ENCODE data around the gene XPO6. TPM values are rescaled to one million over a fixed set of nuclear protein-coding genes. Genes with fewer than 3 reads are reported as not detected.

Gene XPO6
- total RNA-seq, 1 experiment from 2014 or later = 124 TPM

GRCh38 chr16:28192806-28193529 lies 18.8 kb downstream of the XPO6 start:
- no peak overlapping the region for H3T11ph ChIP-seq (ENCODE audit: low read length)
- Mint-ChIP-seq H3K36me3 (ENCODE audit: insufficient read depth in 1 of 3, low read depth in 3 of 3) (peaks cover 3 to 23% (median 18%) of the 10 kb centered on the region in 3 experiments; a peak in 6 of 7 replicates), H3K4me1 (peaks cover 42 to 47% of the 10 kb centered on the region in 2 experiments), H3K4me3 (no peak overlapping the region), H3K27ac (peak overlapping the region; percentile 40 to 75 (median 72); a peak in 3 of 7 replicates), H3K27me3 (ENCODE audit: low read depth) (no peaks in the 10 kb centered on the region), H3K9me3 (no peaks in the 10 kb centered on the region)
- no peak overlapping the region for H3K4ac ChIP-seq (ENCODE audit: low read depth, low read length)
- no peak overlapping the region for H2BK12ac ChIP-seq (ENCODE audit: insufficient read length, low read depth, low read length)
- peaks cover 10% of the 10 kb centered on the region for H3K4me1 ChIP-seq (ENCODE audit: insufficient read depth, low read length)
- no peak for DNase-seq
- H2BK15ac ChIP-seq (ENCODE audit: low read depth, low read length) = no peak overlapping the region
- H4K20me1 ChIP-seq (ENCODE audit: control insufficient read depth, insufficient read depth, insufficient read length) = no peaks in the 10 kb centered on the region
- H3K79me1 ChIP-seq (ENCODE audit: insufficient read depth, low read depth, low read length, poor library complexity, severe bottlenecking) = peaks cover 5% of the 10 kb centered on the region
- WGBS (ENCODE audit: extremely low coverage, insufficient read length, low lambda C conversion rate) = no CpG with 5 or more reads among the region's 10 CpGs
- no peak overlapping the region for H3K4me2 ChIP-seq (ENCODE audit: insufficient read depth, insufficient read length, low read length)
- no peak overlapping the region for H2BK20ac ChIP-seq (ENCODE audit: low read depth, low read length, poor library complexity, severe bottlenecking)
- H3K18ac ChIP-seq (ENCODE audit: insufficient read length, low read depth, low read length) = no peak overlapping the region
- no peak overlapping the region for H2AK5ac ChIP-seq (ENCODE audit: insufficient read length, low read length)
- no peak overlapping the region for H2BK120ac ChIP-seq (ENCODE audit: low read depth, low read length, poor library complexity, severe bottlenecking)
- no peak overlapping the region for H2BK5ac ChIP-seq (ENCODE audit: insufficient read length, low read length)
- TF ChIP-seq, protein P1, sequence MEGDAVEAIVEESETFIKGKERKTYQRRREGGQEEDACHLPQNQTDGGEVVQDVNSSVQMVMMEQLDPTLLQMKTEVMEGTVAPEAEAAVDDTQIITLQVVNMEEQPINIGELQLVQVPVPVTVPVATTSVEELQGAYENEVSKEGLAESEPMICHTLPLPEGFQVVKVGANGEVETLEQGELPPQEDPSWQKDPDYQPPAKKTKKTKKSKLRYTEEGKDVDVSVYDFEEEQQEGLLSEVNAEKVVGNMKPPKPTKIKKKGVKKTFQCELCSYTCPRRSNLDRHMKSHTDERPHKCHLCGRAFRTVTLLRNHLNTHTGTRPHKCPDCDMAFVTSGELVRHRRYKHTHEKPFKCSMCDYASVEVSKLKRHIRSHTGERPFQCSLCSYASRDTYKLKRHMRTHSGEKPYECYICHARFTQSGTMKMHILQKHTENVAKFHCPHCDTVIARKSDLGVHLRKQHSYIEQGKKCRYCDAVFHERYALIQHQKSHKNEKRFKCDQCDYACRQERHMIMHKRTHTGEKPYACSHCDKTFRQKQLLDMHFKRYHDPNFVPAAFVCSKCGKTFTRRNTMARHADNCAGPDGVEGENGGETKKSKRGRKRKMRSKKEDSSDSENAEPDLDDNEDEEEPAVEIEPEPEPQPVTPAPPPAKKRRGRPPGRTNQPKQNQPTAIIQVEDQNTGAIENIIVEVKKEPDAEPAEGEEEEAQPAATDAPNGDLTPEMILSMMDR (conservative IDR thresholded peaks at IDR 0.05) = no peak
- no peak overlapping the region for H3K9ac ChIP-seq (ENCODE audit: extremely low read depth, insufficient read length, low read length)
- no peak overlapping the region for H3K56ac ChIP-seq (ENCODE audit: insufficient read length, low read depth, low read length)
- no peak overlapping the region for H3K23ac ChIP-seq (ENCODE audit: insufficient read length, low read depth, low read length)
- H4K8ac ChIP-seq (replicated peaks; ENCODE audit: insufficient read length, low read depth, low read length) = no peak overlapping the region
- no peak overlapping the region for H3K14ac ChIP-seq (ENCODE audit: insufficient read depth, low read length)
- no peak overlapping the region for H4K5ac ChIP-seq (ENCODE audit: insufficient read length, low read depth, low read length)
- H3K23me2 ChIP-seq (ENCODE audit: insufficient read length, low read depth, low read length, poor library complexity, severe bottlenecking) = no peaks in the 10 kb centered on the region
- H3K79me2 ChIP-seq (ENCODE audit: insufficient read depth, low read length) = peaks cover 23% of the 10 kb centered on the region; the same call in 1 of the 2 replicates
- H3K9me3 ChIP-seq (ENCODE audit: control insufficient read depth, low read depth, low read length) = no peaks in the 10 kb centered on the region
- H4K91ac ChIP-seq (ENCODE audit: insufficient read length, low read depth, low read length) = no peak overlapping the region
- H2AFZ ChIP-seq (ENCODE audit: low read length) = no peak overlapping the region
- no peak overlapping the region for H3K27ac ChIP-seq (ENCODE audit: insufficient read length, low read depth, low read length)
- no peaks in the 10 kb centered on the region for H3K27me3 ChIP-seq (ENCODE audit: insufficient read depth, low read length)

Data from H9 (cell line).